HS-27A (cell line): ENCODE measurements around the gene FSTL4.

Experiments used
- DNase-seq: peaks from one replicate; pipeline ENCODE4 v3.0.0-alpha.2; 2012; ENCODE audit warnings: low read depth, missing footprints

Gene FSTL4

GRCh38 chr5:133475986-133476385, 136.4 kb downstream of the FSTL4 start:
- no peak for DNase-seq

GRCh38 chr5:133474851-133475590, 137.3 kb downstream of the FSTL4 start:
- no peak for DNase-seq

GRCh38 chr5:133473291-133473690, 139.1 kb downstream of the FSTL4 start:
- no peak for DNase-seq

GRCh38 chr5:133472829-133473228, 139.5 kb downstream of the FSTL4 start:
- DNase-seq: no peak

GRCh38 chr5:133471699-133472098, 140.6 kb downstream of the FSTL4 start:
- no peak for DNase-seq

- no peak for DNase-seq
Observed at GRCh38 chr5:133470841-133471240, 141.5 kb downstream of the FSTL4 start.

- DNase-seq: no peak
Observed at GRCh38 chr5:133469846-133470245, 142.5 kb downstream of the FSTL4 start.

- no peak for DNase-seq
Observed at GRCh38 chr5:133469252-133469651, 143.1 kb downstream of the FSTL4 start.

- DNase-seq: no peak
Observed at GRCh38 chr5:133468596-133468995, 143.7 kb downstream of the FSTL4 start.

GRCh38 chr5:133467826-133468463, 144.4 kb downstream of the FSTL4 start:
- no peak for DNase-seq

GRCh38 chr5:133467335-133467779, 145.0 kb downstream of the FSTL4 start:
- DNase-seq: no peak

GRCh38 chr5:133466556-133467334, 145.6 kb downstream of the FSTL4 start:
- DNase-seq: no peak

GRCh38 chr5:133464013-133464412, 148.3 kb downstream of the FSTL4 start:
- no peak for DNase-seq

- DNase-seq: no peak
Observed at GRCh38 chr5:133461796-133462516, 150.4 kb downstream of the FSTL4 start.

GRCh38 chr5:133460172-133460758, 152.1 kb downstream of the FSTL4 start:
- no peak for DNase-seq

- no peak for DNase-seq
Observed at GRCh38 chr5:133459474-133460160, 152.7 kb downstream of the FSTL4 start.

GRCh38 chr5:133458435-133458834, 153.9 kb downstream of the FSTL4 start:
- no peak for DNase-seq

- DNase-seq: no peak
Observed at GRCh38 chr5:133457439-133458355, 154.6 kb downstream of the FSTL4 start.

GRCh38 chr5:133456933-133457402, 155.4 kb downstream of the FSTL4 start:
- no peak for DNase-seq

GRCh38 chr5:133455676-133456075, 156.7 kb downstream of the FSTL4 start:
- DNase-seq: no peak
